ENCODE results near the gene PLP2. TPM values are rescaled to one million over a fixed set of nuclear protein-coding genes. Genes with fewer than 3 reads are reported as not detected.
"Not testable (repeated sequence)": the region's sequence is repeated elsewhere in the genome, so short reads cannot be mapped to it uniquely, and the experiment has no call there.

PLP2 gene
- total RNA-seq, 1 experiment from 2014 or later: 94.5 TPM

DNA sequence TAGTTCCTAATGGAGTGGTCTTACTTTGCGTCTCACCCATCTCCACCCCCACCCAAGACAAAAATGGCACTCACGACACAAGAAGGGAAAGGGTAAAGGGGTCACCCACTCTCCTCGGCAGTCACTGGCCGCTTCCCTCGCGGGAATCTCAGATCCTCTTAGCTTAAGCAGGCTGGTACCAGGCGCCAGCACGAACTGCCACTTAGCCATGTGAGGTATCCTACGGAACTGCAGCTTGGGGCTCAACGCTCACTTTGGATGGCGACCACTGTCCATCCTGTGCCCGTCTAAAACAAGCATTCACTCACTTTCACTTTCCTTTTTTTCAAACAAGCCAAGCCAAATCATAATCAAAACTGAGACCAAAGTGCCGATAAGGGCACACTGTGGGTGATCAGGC lies 23.8 kb upstream of the PLP2 start:
- BruUV-seq (replicated peaks): no TSS peak
- no peak overlapping the region for H3K4me3 ChIP-seq
- no peak overlapping the region for H3K27ac ChIP-seq
- no peak overlapping the region for H3K4me2 ChIP-seq
- no peaks in the 10 kb centered on the region for H3F3A ChIP-seq (ENCODE audit: insufficient read depth, low read depth)
- no peaks in the 10 kb centered on the region for H3K36me3 ChIP-seq (ENCODE audit: low read depth)
- no peaks in the 10 kb centered on the region for H3K79me2 ChIP-seq (ENCODE audit: low read depth)
- intact Hi-C loops (cut with micrococcal nuclease; ENCODE audit: unreplicated experiment): no loop called here
- H3K9me3 ChIP-seq (ENCODE audit: insufficient read depth, low read depth): no peaks in the 10 kb centered on the region
- H3K4me1 ChIP-seq (replicated peaks; ENCODE audit: insufficient read depth): no peaks in the 10 kb centered on the region
- no peaks in the 10 kb centered on the region for H4K20me1 ChIP-seq (ENCODE audit: insufficient read depth)
- DNase-seq: no peak
- TF ChIP-seq, protein P1, sequence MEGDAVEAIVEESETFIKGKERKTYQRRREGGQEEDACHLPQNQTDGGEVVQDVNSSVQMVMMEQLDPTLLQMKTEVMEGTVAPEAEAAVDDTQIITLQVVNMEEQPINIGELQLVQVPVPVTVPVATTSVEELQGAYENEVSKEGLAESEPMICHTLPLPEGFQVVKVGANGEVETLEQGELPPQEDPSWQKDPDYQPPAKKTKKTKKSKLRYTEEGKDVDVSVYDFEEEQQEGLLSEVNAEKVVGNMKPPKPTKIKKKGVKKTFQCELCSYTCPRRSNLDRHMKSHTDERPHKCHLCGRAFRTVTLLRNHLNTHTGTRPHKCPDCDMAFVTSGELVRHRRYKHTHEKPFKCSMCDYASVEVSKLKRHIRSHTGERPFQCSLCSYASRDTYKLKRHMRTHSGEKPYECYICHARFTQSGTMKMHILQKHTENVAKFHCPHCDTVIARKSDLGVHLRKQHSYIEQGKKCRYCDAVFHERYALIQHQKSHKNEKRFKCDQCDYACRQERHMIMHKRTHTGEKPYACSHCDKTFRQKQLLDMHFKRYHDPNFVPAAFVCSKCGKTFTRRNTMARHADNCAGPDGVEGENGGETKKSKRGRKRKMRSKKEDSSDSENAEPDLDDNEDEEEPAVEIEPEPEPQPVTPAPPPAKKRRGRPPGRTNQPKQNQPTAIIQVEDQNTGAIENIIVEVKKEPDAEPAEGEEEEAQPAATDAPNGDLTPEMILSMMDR (conservative IDR thresholded peaks at IDR 0.05): no peak
- TF ChIP-seq EZH2 (IDR thresholded peaks at IDR 0.05; ENCODE audit: low read depth): no peak
- ChIA-PET CTCF (no interaction called here), POLR2A (ENCODE audit: unreplicated experiment) (no interaction called here)
- H2AFZ ChIP-seq: no peak overlapping the region
- H3K27me3 ChIP-seq (ENCODE audit: insufficient read depth, low read depth): no peaks in the 10 kb centered on the region
- H3K9me2 ChIP-seq (ENCODE audit: insufficient read depth): no peaks in the 10 kb centered on the region

DNA sequence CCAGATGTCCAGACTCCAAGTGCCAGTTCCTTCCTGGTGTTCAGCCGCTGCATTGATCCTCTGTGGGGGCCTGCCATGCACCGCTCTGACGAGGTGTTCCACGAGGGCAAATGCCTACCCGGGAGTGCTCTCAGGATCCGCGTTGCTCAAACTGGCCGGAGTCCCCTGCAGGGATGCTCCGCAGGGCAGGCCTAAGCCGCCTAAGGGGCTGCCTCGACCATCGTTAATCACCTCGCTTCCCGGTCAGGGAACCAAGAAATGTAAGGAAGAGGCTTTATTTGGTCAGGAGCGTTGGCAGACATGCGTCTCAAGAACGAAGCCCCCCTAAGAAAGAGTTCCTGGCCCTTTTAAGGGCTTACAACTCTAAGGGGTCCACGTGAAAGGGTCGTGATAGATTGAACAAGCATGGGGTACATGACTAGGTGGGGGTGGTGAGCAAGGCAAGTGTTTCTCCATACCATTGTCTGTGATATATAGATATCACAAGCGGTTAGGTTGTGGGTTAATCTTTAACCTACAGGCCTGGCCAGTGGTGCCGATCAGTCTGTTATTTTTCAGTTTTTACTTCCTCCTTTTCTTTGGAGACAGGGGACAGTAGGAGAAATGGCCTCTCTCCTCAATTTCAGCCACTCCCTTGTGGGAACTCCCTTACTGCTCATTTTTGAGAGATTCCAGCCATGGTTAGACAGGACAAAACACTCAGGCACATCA lies 23.2 kb upstream of the PLP2 start:
- H3K4me1 ChIP-seq (replicated peaks; ENCODE audit: insufficient read depth); H3K9me3 ChIP-seq (ENCODE audit: insufficient read depth, low read depth); POLR2A ChIA-PET (ENCODE audit: unreplicated experiment); DNase-seq; H3K4me3 ChIP-seq; H2AFZ ChIP-seq; H3K4me2 ChIP-seq; BruUV-seq (replicated peaks); H3K27ac ChIP-seq; H3K79me2 ChIP-seq (ENCODE audit: low read depth); H3K36me3 ChIP-seq (ENCODE audit: low read depth); CTCF ChIA-PET; H3K9me2 ChIP-seq (ENCODE audit: insufficient read depth); intact Hi-C loops (cut with micrococcal nuclease; ENCODE audit: unreplicated experiment); H3F3A ChIP-seq (ENCODE audit: insufficient read depth, low read depth); H4K20me1 ChIP-seq (ENCODE audit: insufficient read depth); H3K27me3 ChIP-seq (ENCODE audit: insufficient read depth, low read depth): not testable (repeated sequence)

DNA sequence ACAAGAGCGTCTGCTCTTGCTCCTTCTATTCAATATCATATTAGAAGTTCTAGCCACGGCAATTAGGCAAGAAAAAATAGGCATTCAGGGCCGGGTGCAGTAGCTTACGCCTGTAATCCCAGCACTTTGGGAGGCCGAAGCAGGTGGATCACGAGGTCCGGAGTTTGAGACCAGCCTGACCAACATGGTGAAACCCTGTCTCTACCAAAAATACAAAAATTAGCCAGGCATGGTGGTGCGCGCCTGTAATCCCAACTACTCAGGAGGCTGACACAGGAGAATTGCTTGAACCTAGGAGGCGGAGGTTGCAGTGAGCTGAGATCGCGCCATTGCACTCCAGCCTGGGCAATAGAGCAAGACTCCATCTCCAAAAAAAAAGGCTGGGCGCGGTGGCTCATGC lies 22.4 kb upstream of the PLP2 start:
- H3K9me2 ChIP-seq (ENCODE audit: insufficient read depth); CTCF ChIA-PET; H3K9me3 ChIP-seq (ENCODE audit: insufficient read depth, low read depth); H3F3A ChIP-seq (ENCODE audit: insufficient read depth, low read depth); BruUV-seq (replicated peaks); H3K27me3 ChIP-seq (ENCODE audit: insufficient read depth, low read depth); intact Hi-C loops (cut with micrococcal nuclease; ENCODE audit: unreplicated experiment); H2AFZ ChIP-seq; POLR2A ChIA-PET (ENCODE audit: unreplicated experiment); H4K20me1 ChIP-seq (ENCODE audit: insufficient read depth); H3K27ac ChIP-seq; H3K4me3 ChIP-seq; H3K4me1 ChIP-seq (replicated peaks; ENCODE audit: insufficient read depth); DNase-seq; H3K79me2 ChIP-seq (ENCODE audit: low read depth); H3K36me3 ChIP-seq (ENCODE audit: low read depth); H3K4me2 ChIP-seq: not testable (repeated sequence)

DNA sequence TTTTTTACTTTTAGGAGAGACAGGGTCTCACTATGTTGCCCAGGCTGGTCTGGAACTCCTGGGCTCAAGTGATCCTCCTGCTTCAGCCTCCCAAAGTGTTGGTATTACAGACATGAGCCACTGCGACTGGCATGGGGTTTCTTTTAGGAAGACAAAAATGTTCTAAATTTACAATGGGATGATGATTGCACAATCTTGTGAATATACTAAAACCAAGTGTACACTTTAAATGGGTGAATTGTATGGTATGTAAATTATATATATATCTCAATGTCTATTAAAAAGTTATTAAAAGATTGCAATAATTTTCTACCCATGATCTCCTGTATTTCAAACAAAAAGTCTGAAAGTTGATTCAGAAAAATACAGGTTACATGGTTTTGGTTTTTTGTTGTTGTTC lies 18.2 kb upstream of the PLP2 start:
- no peak for DNase-seq

More for the DNA sequence above, 18.2 kb upstream of the PLP2 start:
- H2AFZ ChIP-seq: no peak overlapping the region
- no peaks in the 10 kb centered on the region for H3K9me2 ChIP-seq (ENCODE audit: insufficient read depth)
- POLR2A ChIA-PET (ENCODE audit: unreplicated experiment): no interaction called here
- H3K36me3 ChIP-seq (ENCODE audit: low read depth): no peaks in the 10 kb centered on the region
- TF ChIP-seq, protein P1 (conservative IDR thresholded peaks at IDR 0.05): no peak
- no peak for TF ChIP-seq EZH2 (IDR thresholded peaks at IDR 0.05; ENCODE audit: low read depth)
- H3K27ac ChIP-seq: no peak overlapping the region
- no peaks in the 10 kb centered on the region for H3K79me2 ChIP-seq (ENCODE audit: low read depth)
- no peak overlapping the region for H3K4me3 ChIP-seq
- H3K27me3 ChIP-seq (ENCODE audit: insufficient read depth, low read depth): no peaks in the 10 kb centered on the region
- no peak overlapping the region for H3K4me2 ChIP-seq
- no peaks in the 10 kb centered on the region for H3K4me1 ChIP-seq (replicated peaks; ENCODE audit: insufficient read depth)
- no peaks in the 10 kb centered on the region for H4K20me1 ChIP-seq (ENCODE audit: insufficient read depth)
- H3F3A ChIP-seq (ENCODE audit: insufficient read depth, low read depth): no peaks in the 10 kb centered on the region; the same call in 1 of the 2 replicates
- BruUV-seq (replicated peaks): no TSS peak
- CTCF ChIA-PET: no interaction called here
- no peaks in the 10 kb centered on the region for H3K9me3 ChIP-seq (ENCODE audit: insufficient read depth, low read depth)
- intact Hi-C loops (cut with micrococcal nuclease; ENCODE audit: unreplicated experiment): no loop called here
